ENCODE data around the gene ADM2. TPM values are rescaled to one million over a fixed set of nuclear protein-coding genes. Genes with fewer than 3 reads are reported as not detected.

ADM2 gene
- total RNA-seq, 1 experiment from 2014 or later, result 10.9 TPM

DNA sequence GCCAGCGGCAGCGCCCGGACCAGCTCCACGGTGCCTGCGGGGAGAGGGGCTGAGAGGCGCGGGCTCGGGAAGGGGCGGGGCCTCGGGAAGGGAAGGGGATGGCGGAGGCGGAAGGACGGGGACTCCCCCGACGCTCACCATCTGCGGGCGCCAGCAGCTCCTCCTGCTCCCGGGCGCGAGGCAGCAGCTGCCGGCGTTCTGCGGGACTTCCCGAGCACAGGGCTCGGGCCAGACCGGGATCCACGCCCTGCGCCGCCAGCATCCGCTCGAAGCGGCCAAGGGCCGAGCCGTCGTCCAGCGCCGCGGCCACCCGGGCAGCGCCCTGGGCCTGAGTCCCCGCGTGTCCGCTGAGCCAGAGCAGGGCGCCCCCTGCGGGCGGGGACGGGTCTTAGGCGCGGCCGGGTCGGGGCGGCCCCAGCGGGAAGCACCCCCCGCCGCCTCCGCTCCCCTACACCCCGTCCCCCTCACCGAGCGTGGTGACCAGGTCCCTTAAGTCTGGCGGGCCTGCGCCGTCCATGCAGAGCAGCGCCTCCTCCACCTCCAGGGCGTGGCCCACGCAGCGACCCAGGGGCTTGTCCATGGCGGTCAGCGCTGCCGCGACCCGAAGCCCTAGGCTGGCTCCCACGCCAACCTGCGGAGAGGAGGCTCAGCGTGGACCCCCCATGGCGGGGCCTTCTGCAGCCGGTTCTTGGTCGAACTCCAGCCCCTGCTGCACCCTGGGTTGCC lies 44.9 kb downstream of the ADM2 start (continued):
- TF ChIP-seq AR (CRISPR knock-in tag; IDR thresholded peaks at IDR 0.05), result no peak

- DNase-seq (ENCODE audit: low spot score) (peak; percentile 71), ATAC-seq (peak; percentile 43)
- Mint-ChIP-seq H3K36me3 (no peaks in the 10 kb centered on the region), H3K27me3 (ENCODE audit: low read depth) (peaks cover 54% of the 10 kb centered on the region), H3K4me3 (peak overlapping the region; percentile 64), H3K9me3 (no peaks in the 10 kb centered on the region), H3K4me1 (peaks cover 15% of the 10 kb centered on the region), H3K27ac (no peak overlapping the region)
- ChIA-PET POLR2A (interaction anchor here (0.5 to 0.7 kb wide), 2 partner anchors 9 to 43 kb away, joined by 3 to 6 read pairs; no protein-coding TSS in a partner anchor), CTCF (interaction anchor here (0.6 to 4.3 kb wide), 6 partner anchors 18 to 137 kb away, joined by 3 to 60 read pairs (median 6); partner anchors contain the start of genes LMF2, NCAPH2 and SYCE3)
- TF ChIP-seq ZNF121 (CRISPR knock-in tag; IDR thresholded peaks at IDR 0.05) (peak; percentile 80), RORB (CRISPR knock-in tag; IDR thresholded peaks at IDR 0.05) (no peak), E2F5 (CRISPR knock-in tag; IDR thresholded peaks at IDR 0.05) (0 out of 2 replicates have a peak, but pooled peaks have one; percentile 4)
Observed at GRCh38 chr22:50526834-50527801, 45.8 kb downstream of the ADM2 start.

- H3K4me3 Mint-ChIP-seq, result peak overlapping the region; percentile 25
- no peaks in the 10 kb centered on the region for H3K36me3 Mint-ChIP-seq
- no peak overlapping the region for H3K27ac Mint-ChIP-seq
- DNase-seq (ENCODE audit: low spot score) (no peak), ATAC-seq (no peak)
- ChIA-PET CTCF (interaction anchor here (1.3 to 2.4 kb wide), 3 partner anchors 34 to 172 kb away, joined by 3 to 9 read pairs (median 6); partner anchors contain the start of gene SYCE3), POLR2A (interaction anchor here (0.5 to 0.7 kb wide), 3 partner anchors 8 to 44 kb away, joined by 3 to 6 read pairs (median 4); no protein-coding TSS in a partner anchor)
- peaks cover 18% of the 10 kb centered on the region for H3K4me1 Mint-ChIP-seq
- no peaks in the 10 kb centered on the region for H3K9me3 Mint-ChIP-seq
- peaks cover 64% of the 10 kb centered on the region for H3K27me3 Mint-ChIP-seq (ENCODE audit: low read depth)
- TF ChIP-seq E2F5 (CRISPR knock-in tag; IDR thresholded peaks at IDR 0.05), result no peak
- TF ChIP-seq ZNF121 (CRISPR knock-in tag; IDR thresholded peaks at IDR 0.05), result peak; percentile 71
Observed at GRCh38 chr22:50527921-50528681, 46.8 kb downstream of the ADM2 start.

- no peak for ATAC-seq
- Mint-ChIP-seq H3K27ac (no peak overlapping the region), H3K36me3 (no peaks in the 10 kb centered on the region), H3K27me3 (ENCODE audit: low read depth) (peaks cover 71% of the 10 kb centered on the region), H3K4me1 (peaks cover 18% of the 10 kb centered on the region), H3K4me3 (no peak overlapping the region), H3K9me3 (no peaks in the 10 kb centered on the region)
- CTCF ChIA-PET, result interaction anchor here (1.6 to 2.4 kb wide), 2 partner anchors 34 to 171 kb away, joined by 6 to 9 read pairs; partner anchors contain the start of gene SYCE3
- no peak for TF ChIP-seq HMGA2 (CRISPR knock-in tag; IDR thresholded peaks at IDR 0.05)
- 0 out of 2 replicates have a peak, but pooled peaks have one; percentile 10 for TF ChIP-seq EMX1 (CRISPR knock-in tag; IDR thresholded peaks at IDR 0.05)
- TF ChIP-seq ERG (CRISPR knock-in tag; IDR thresholded peaks at IDR 0.05), result no peak
- no peak for TF ChIP-seq SMAD3 (CRISPR knock-in tag; IDR thresholded peaks at IDR 0.05; ENCODE audit: borderline replicate concordance)
- no peak for TF ChIP-seq ZNF263 (CRISPR knock-in tag; IDR thresholded peaks at IDR 0.05; ENCODE audit: low read depth)
- TF ChIP-seq TEAD4 (CRISPR knock-in tag; IDR thresholded peaks at IDR 0.05), result no peak
- TF ChIP-seq, protein P1, sequence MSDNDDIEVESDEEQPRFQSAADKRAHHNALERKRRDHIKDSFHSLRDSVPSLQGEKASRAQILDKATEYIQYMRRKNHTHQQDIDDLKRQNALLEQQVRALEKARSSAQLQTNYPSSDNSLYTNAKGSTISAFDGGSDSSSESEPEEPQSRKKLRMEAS (CRISPR knock-in tag; IDR thresholded peaks at IDR 0.05), result 0 out of 2 replicates have a peak, but pooled peaks have one; percentile 37
- 0 out of 2 replicates have a peak, but pooled peaks have one; percentile 47 for TF ChIP-seq NR2C2 (CRISPR knock-in tag; IDR thresholded peaks at IDR 0.05)
- POLR2A ChIA-PET, result interaction anchor here (0.5 kb wide), 1 partner anchor 32 kb away, joined by 4 read pairs; no protein-coding TSS in a partner anchor
- DNase-seq (ENCODE audit: low spot score), result no peak
Observed at GRCh38 chr22:50528682-50529415, 47.5 kb downstream of the ADM2 start.
